Activated T-cell treated with anti-CD3 and anti-CD28 coated beads for 48 hours (primary cell): Measurements from ENCODE around the gene RDM1.

Experiments
- DNase-seq: peaks from one replicate; pipeline ENCODE4 v3.0.0-alpha.2; 2020; ENCODE audit warnings: low read depth

The RDM1 gene

DNA sequence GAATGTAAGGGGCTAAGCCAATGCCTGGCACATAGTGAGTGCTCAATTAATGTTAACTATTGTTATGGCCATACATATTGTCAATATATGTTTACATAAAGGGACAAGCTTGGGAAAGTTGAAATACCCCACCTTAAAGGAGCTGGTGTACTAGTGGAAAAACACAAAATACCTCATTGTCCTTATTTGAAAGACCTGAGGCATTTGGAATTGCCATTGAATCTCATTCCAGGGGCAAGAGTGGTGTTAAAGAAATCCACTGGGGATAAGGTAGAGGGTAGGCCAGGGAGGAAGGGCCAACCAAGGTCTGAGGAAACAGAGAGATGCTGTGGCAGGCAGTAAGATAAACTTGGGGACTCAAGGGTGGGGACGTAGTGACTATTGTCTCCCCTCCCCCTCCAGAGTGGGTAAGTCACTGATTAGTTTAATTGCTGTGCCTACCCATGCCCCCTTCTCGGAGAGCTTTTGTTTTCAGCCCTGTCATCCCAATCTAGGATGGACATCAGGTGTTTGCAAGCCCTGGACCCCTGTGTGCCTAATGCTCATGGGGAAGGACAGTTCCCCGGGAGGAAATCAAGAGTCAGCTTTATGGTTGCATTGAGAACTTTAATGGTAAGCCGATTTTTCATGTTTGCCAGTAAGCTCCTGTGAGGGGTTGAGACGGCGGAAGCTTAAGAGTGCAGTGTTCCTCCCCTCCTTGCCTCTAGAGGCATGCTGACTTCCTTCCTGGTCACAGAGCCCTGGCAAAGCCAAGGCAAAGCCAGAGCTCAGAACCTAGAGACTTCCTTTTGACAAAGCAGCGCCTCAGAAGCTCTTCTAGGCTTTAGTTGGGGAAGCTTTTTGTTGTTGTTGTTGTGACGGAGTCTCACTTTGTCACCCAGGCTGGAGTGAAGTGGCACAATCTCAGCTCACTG lies 59.4 kb downstream of the RDM1 start:
- DNase-seq, result no peak

DNA sequence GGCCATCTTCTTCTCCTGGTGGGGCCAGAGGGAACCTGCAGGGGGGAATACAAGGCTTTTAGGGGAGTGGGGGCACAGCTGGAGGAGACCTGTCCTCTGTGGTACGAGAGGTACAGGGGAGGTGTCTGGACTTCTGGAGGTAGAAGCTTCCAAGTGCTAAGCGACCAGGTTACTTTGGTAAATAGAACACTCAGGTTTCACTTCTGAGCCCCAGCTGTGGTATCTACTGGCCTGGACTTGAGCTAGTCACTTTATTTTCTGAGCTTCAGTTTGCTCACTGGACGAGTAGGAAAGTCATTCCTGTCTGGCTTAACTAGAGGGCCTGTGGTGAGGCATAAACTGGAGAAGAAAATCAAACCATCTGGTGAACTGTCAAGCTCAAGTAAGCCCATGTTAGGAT lies 61.8 kb downstream of the RDM1 start, which contains the start of gene HEATR9:
Gene HEATR9 (minus strand): TSS at position 155 of the 400 bp plus-strand sequence. CDS start 149 bp downstream, at position 6.
- DNase-seq, result no peak
